Measurements from ENCODE around the gene SELENON. TPM values are rescaled to one million over a fixed set of nuclear protein-coding genes. Genes with fewer than 3 reads are reported as not detected.

The SELENON gene
- total and polyA plus RNA-seq, 2 of the 13 experiments (the other 11 are each of a cell fraction or from before 2014, with no cell fraction given) = 3.8 to 8.0 TPM

DNA sequence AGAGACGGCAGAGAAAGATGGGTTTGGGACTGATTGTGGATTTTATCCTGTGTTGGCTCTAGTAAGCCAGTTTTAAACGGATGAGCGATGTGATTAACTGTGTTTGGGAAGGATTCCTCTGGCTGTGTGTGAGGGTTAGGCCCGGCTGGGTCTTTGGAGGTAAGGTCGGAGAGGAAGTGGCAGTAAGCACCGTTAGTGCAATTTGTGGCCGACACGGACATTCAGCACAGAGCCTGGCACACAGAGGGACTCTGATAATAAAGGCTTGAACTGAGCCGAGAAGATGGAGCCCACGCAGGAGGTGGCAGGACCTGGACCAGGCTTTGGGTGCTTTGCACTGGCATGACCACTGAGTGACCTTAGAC lies 21.1 kb downstream of the SELENON start (continued):
- TF ChIP-seq ZFP36 (IDR thresholded peaks at IDR 0.05; ENCODE audit: borderline replicate concordance, low read depth, low read length, partially characterized antibody) = no peak
- 0 out of 2 replicates have a peak, but pooled peaks have one; percentile 54 for TF ChIP-seq ZBTB20 (CRISPR knock-in tag; IDR thresholded peaks at IDR 0.05; ENCODE audit: borderline replicate concordance, low read depth)
- no peak for TF ChIP-seq PRPF4 (IDR thresholded peaks at IDR 0.05; ENCODE audit: low read depth, low read length, poor library complexity, severe bottlenecking)
- TF ChIP-seq HIVEP1 (CRISPR knock-in tag; IDR thresholded peaks at IDR 0.05) = no peak
- no peak for TF ChIP-seq KDM1A (CRISPR knock-in tag; IDR thresholded peaks at IDR 0.05)
- TF ChIP-seq DNMT1 (CRISPR knock-in tag; IDR thresholded peaks at IDR 0.05) = peak; percentile 33; the same call in 1 of the 2 replicates
- TF ChIP-seq, protein P1, sequence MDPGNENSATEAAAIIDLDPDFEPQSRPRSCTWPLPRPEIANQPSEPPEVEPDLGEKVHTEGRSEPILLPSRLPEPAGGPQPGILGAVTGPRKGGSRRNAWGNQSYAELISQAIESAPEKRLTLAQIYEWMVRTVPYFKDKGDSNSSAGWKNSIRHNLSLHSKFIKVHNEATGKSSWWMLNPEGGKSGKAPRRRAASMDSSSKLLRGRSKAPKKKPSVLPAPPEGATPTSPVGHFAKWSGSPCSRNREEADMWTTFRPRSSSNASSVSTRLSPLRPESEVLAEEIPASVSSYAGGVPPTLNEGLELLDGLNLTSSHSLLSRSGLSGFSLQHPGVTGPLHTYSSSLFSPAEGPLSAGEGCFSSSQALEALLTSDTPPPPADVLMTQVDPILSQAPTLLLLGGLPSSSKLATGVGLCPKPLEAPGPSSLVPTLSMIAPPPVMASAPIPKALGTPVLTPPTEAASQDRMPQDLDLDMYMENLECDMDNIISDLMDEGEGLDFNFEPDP (CRISPR knock-in tag; conservative IDR thresholded peaks at IDR 0.05) = 0 out of 2 replicates have a peak, but pooled peaks have one; percentile 36
- no peak for TF ChIP-seq ATF1 (CRISPR knock-in tag; IDR thresholded peaks at IDR 0.05)
- TF ChIP-seq ZNF724P (CRISPR knock-in tag; IDR thresholded peaks at IDR 0.05; ENCODE audit: borderline replicate concordance) = 0 out of 2 replicates have a peak, but pooled peaks have one; percentile 30
- 0 out of 2 replicates have a peak, but pooled peaks have one; percentile 36 for TF ChIP-seq YEATS2 (CRISPR knock-in tag; IDR thresholded peaks at IDR 0.05; ENCODE audit: borderline replicate concordance)
- no peak for TF ChIP-seq ZNF292 (CRISPR knock-in tag; IDR thresholded peaks at IDR 0.05; ENCODE audit: borderline replicate concordance, low read depth)
- no peak for TF ChIP-seq ZNF564 (CRISPR knock-in tag; IDR thresholded peaks at IDR 0.05)
- TF ChIP-seq RCOR2 (CRISPR knock-in tag; IDR thresholded peaks at IDR 0.05) = no peak
- 0 out of 4 replicates have a peak, but pooled peaks of 1 of the 2 experiments have one; percentile 30 for TF ChIP-seq KLF16 (CRISPR knock-in tag; IDR thresholded peaks at IDR 0.05)
- no peak for TF ChIP-seq KAT7 (CRISPR knock-in tag; IDR thresholded peaks at IDR 0.05; ENCODE audit: borderline replicate concordance)
- TF ChIP-seq FOXO1 (CRISPR knock-in tag; IDR thresholded peaks at IDR 0.05) = no peak
- TF ChIP-seq ZNF781 (CRISPR knock-in tag; IDR thresholded peaks at IDR 0.05; ENCODE audit: borderline replicate concordance, not compliant biosample characterization) = peak; percentile 53
